Activated CD8-positive, alpha-beta memory T cell treated with anti-CD3 and anti-CD28 coated beads for 36 hours (primary cell): Measurements from ENCODE around the gene PLD2. TPM values are rescaled to one million over a fixed set of nuclear protein-coding genes. Genes with fewer than 3 reads are reported as not detected.
"Not testable (repeated sequence)": the region's sequence is repeated elsewhere in the genome, so short reads cannot be mapped to it uniquely, and the experiment has no call there.

Source experiments
- CTCF ChIA-PET: fragments of 350-600 bp; sonication (Branson Sonifier 250); formaldehyde crosslinking; loops from one replicate; lab custom pipeline; 2021; ENCODE audit warnings: antibody characterized with exemption; lab: Charles Lee
- POLR2A ChIA-PET: fragments of 350-600 bp; sonication (Branson Sonifier 250); formaldehyde crosslinking; loops from one replicate; lab custom pipeline; 2021; ENCODE audit warnings: antibody characterized with exemption; lab: Charles Lee
- total RNA-seq, 2 experiments: library from RNA; stranded (reverse); gene quantifications; one replicate each; pipeline ENCODE4 v1.2.3, GENCODE V29; 2021

PLD2 gene
- total RNA-seq, 2 experiments from 2014 or later: 10.0 to 12.6 TPM

DNA sequence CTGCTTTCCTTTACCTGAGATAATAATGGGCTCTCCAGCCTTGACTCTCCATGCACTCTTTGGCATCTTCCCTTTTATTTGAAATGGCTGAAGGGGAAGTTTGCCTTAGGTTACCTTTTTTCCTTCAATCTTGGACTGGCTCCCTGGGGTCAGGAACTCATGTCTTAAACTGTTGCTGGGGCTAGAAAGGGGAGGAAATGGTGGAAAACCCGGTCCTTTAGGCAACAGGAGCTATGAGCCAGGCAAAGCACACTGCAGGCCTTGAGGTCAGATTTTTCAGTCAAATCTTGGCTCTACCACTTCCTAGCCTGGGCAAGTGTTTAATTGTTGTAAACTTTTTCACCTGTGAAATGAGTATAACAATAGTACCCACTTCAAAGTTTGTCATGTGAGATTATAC lies 56.4 kb downstream of the PLD2 start:
- ChIA-PET POLR2A (no interaction called here), CTCF (no interaction called here)

DNA sequence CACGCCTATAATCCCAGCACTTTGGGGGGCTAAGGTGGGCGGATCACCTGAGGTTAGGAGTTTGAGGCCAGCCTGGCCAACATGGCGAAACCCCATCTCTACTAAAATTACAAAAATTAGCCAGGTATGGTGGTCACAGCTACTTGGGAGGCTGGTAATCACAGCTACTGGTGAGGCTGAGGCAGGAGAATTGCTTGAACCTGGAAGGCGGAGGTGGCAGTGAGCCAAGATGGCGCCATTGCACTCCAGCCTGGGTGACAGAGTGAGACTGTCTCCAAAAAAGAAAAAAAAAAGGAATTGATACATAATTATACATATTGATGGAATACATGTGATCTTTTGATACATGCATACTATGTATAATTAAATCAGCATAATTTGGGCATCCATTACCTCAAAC lies 60.6 kb downstream of the PLD2 start:
- CTCF ChIA-PET: not testable (repeated sequence)
- POLR2A ChIA-PET: interaction anchor here (0.6 kb wide), 1 partner anchor 1679 kb away, joined by 4 read pairs; no protein-coding TSS in a partner anchor

- CTCF ChIA-PET: interaction anchor here (1.2 kb wide), 1 partner anchor 81 kb away, joined by 3 read pairs; no protein-coding TSS in a partner anchor
- POLR2A ChIA-PET: not testable (repeated sequence)
Observed at GRCh38 chr17:4869058-4869998, 62.4 kb downstream of the PLD2 start.

DNA sequence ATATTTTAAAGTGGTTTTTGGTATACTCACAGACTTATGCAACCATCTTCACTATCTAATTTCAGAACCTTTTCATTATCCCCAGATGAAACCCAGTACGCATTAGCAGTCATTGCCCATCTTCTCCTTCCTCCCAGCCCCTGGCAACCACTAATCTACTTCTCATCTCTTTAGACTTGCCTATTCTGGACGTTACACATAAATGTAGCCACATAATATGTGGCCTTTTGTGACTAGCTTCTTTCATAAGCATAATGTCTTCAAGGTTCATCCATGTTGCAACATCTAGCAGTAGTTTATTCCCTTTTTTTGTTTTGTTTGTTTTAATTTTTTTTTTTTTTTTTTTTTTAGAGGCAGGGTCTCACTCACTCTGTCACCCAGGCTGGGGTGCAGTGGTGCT lies 63.9 kb downstream of the PLD2 start:
- ChIA-PET CTCF (interaction anchor here (0.7 kb wide), 1 partner anchor 225 kb away, joined by 3 read pairs; no protein-coding TSS in a partner anchor), POLR2A (no interaction called here)

DNA sequence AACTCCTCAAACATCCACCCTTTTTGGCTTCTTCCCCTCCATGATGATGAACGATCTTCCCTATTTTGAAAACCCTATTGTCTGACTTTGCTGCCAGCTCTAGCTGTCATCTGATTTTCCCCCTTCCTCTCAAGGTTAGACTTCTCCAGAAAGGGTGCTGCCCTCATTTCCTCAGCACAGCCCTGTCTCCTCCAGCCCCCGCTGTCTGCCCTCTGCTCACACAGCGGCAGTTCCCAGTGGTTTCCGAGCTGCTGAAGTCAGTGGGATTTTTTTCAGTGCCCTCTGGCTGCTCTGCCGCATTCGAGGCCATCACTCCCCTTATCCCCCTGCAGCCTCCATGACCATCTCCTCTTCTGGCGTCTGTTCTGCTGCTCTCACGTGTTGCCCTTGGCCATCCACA lies 65.8 kb downstream of the PLD2 start:
- POLR2A ChIA-PET: no interaction called here
- CTCF ChIA-PET: no interaction called here

Other genes starting within 250 kb of the PLD2 start
- not detected for gene GGT6, start 246.6 kb upstream of the PLD2 start, total RNA-seq
- gene SMTNL2, start 222.6 kb upstream of the PLD2 start, total RNA-seq: not detected
- gene ALOX15, start 165.5 kb upstream of the PLD2 start, total RNA-seq: not detected
- 100 to 1,000 TPM; 118 to 119 TPM for gene PELP1, start 103.0 kb upstream of the PLD2 start, total RNA-seq
- gene ARRB2, start 96.5 kb upstream of the PLD2 start, total RNA-seq: 100 to 1,000 TPM; 183 to 193 TPM
- 10 to 100 TPM; 22.1 to 22.9 TPM for gene MED11, start 75.7 kb upstream of the PLD2 start, total RNA-seq
- gene ZMYND15, start 67.3 kb upstream of the PLD2 start, total RNA-seq: not detected
- 1 to 10 TPM; 1.6 to 1.7 TPM for gene CXCL16, start 67.2 kb upstream of the PLD2 start, total RNA-seq
- not detected for gene TM4SF5, start 35.3 kb upstream of the PLD2 start, total RNA-seq
- gene VMO1, start 20.8 kb upstream of the PLD2 start, total RNA-seq: under 1 TPM; 0.29 to 0.32 TPM
- gene GLTPD2, start 18.2 kb upstream of the PLD2 start, total RNA-seq: not detected
- 100 to 1,000 TPM; 183 to 184 TPM for gene PSMB6, start 11.0 kb upstream of the PLD2 start, total RNA-seq
- gene MINK1, start 26.2 kb downstream of the PLD2 start, total RNA-seq: 10 to 100 TPM; 46.8 to 48.5 TPM
- gene C17orf107, start 92.4 kb downstream of the PLD2 start, total RNA-seq: 1 to 10 TPM; 2.8 to 3.2 TPM
- under 1 TPM; 0.38 to 0.42 TPM for gene CHRNE, start 95.9 kb downstream of the PLD2 start, total RNA-seq
- gene GP1BA, start 125.1 kb downstream of the PLD2 start, total RNA-seq: not detected
- gene SLC25A11, start 132.9 kb downstream of the PLD2 start, total RNA-seq: 10 to 100 TPM; 91.7 to 92.9 TPM
- 100 to 1,000 TPM; 179 to 192 TPM for gene RNF167, start 133.1 kb downstream of the PLD2 start, total RNA-seq
- gene PFN1, start 141.4 kb downstream of the PLD2 start, total RNA-seq: 1,000 to 10,000 TPM; 1,847 to 1,866 TPM
- gene ENO3, start 144.0 kb downstream of the PLD2 start, total RNA-seq: 10 to 100 TPM; 28.2 to 31.5 TPM
- gene SPAG7, start 160.7 kb downstream of the PLD2 start, total RNA-seq: 10 to 100 TPM; 64.0 to 64.8 TPM
- 100 to 1,000 TPM; 120 to 125 TPM for gene CAMTA2, start 180.5 kb downstream of the PLD2 start, total RNA-seq
- under 1 TPM; 0.30 to 0.31 TPM for gene INCA1, start 190.4 kb downstream of the PLD2 start, total RNA-seq
- 10 to 100 TPM; 72.7 to 77.3 TPM for gene KIF1C, start 190.8 kb downstream of the PLD2 start, total RNA-seq
- under 1 TPM; 0.21 to 0.32 TPM for gene SLC52A1, start 228.3 kb downstream of the PLD2 start, total RNA-seq